ENCODE measurements around the gene SGK1.
"Not testable (repeated sequence)": the region's sequence is repeated elsewhere in the genome, so short reads cannot be mapped to it uniquely, and the experiment has no call there.

The SGK1 gene

DNA sequence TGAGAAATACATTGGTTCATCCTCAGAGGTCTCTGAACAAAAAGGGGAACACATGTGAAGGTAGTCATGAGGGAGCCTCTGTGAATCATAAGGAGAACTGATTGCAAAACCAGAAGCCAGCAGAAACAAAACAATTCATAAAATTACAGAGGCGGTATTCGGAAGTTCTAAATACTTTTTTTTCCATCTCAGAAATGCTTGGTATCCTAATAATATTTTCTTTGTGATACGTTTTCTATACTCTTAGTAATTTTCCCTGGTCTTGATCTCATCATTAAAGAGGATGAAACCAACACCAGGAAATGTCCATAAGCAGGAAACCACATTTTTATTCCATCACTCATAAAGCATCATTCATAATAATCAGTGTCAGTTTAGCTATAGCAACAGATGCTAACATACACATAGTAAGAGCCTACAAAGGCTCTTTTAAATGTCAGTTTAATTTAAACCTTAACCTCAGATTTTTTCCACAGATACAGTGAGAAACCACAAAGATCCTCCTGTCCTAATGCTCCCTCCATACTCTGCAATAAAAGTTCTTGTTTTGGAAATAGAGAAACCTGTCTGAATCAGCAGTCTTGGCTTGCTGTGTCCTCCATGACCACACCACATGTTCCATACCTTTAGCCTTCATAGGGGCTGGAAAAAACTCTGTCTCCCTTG lies 29.2 kb downstream of the SGK1 start:
- H3K4me3 ChIP-seq (replicated peaks; ENCODE audit: low read depth, low read length): no peak overlapping the region
- no peaks in the 10 kb centered on the region for H3K27me3 ChIP-seq (replicated peaks; ENCODE audit: control insufficient read depth, insufficient read depth, low read length)
- H3K36me3 ChIP-seq (ENCODE audit: control insufficient read depth, insufficient read depth, low read length): no peaks in the 10 kb centered on the region
- TF ChIP-seq, protein P1, sequence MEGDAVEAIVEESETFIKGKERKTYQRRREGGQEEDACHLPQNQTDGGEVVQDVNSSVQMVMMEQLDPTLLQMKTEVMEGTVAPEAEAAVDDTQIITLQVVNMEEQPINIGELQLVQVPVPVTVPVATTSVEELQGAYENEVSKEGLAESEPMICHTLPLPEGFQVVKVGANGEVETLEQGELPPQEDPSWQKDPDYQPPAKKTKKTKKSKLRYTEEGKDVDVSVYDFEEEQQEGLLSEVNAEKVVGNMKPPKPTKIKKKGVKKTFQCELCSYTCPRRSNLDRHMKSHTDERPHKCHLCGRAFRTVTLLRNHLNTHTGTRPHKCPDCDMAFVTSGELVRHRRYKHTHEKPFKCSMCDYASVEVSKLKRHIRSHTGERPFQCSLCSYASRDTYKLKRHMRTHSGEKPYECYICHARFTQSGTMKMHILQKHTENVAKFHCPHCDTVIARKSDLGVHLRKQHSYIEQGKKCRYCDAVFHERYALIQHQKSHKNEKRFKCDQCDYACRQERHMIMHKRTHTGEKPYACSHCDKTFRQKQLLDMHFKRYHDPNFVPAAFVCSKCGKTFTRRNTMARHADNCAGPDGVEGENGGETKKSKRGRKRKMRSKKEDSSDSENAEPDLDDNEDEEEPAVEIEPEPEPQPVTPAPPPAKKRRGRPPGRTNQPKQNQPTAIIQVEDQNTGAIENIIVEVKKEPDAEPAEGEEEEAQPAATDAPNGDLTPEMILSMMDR (IDR thresholded peaks at IDR 0.05; ENCODE audit: insufficient read depth, low read length, poor library complexity, severe bottlenecking): no peak
- DNase-seq (ENCODE audit: extremely low read depth, insufficient read length): peak; percentile 24

DNA sequence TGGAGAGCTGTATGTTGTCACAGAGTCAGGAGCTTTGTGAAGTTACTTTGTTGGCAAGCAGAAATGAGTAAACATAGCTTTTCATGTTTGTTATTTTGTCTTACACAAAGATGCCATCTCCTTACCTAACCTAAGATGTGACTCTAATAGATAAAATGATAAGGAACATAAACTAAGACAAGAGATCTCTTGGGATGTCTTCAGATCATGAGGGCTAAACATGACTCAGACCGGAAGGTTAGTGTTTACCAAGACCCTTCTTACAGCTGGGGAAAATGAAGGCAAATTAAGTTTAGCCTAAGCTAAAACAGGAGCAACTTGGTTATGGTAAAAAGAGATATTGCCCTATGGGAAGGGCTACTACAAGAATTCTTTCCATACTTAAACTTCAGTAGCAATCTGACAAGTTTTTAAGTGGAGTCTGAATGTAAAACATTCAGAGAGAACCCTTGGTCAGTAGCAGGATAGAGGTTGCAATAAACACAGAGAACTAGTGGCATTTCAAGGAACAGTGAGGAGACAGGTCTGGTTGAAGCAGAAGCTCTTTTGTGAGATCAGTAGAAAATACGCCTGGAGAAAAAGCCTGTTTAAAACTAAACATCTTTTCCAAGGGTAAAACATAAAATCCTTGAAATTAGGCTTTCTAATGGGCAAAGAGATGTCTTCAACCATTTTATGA lies 29.9 kb downstream of the SGK1 start:
- no peak overlapping the region for H3K4me3 ChIP-seq (replicated peaks; ENCODE audit: low read depth, low read length)
- no peak for DNase-seq (ENCODE audit: extremely low read depth, insufficient read length)
- H3K36me3 ChIP-seq (ENCODE audit: control insufficient read depth, insufficient read depth, low read length): no peaks in the 10 kb centered on the region
- H3K27me3 ChIP-seq (replicated peaks; ENCODE audit: control insufficient read depth, insufficient read depth, low read length): no peaks in the 10 kb centered on the region
- TF ChIP-seq, protein P1 (IDR thresholded peaks at IDR 0.05; ENCODE audit: insufficient read depth, low read length, poor library complexity, severe bottlenecking): no peak

DNA sequence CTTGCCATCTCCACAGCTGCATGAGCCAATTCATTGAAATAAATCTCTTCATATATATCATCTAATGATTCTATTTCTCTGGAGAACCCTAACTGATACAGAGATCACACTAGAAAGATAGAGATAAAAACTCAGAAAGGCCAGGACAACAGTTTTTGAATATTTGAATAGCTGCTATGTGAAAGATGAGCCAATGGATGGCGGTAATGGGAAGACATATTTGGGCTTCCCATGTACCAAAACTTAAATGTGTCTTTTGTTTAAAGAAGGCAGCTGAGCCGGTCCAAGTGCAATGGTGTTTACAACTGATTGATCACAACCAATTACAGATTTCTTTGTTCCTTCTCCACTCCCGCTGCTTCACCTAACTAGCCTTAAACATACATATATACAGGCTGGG lies 35.1 kb downstream of the SGK1 start:
- H3K36me3 ChIP-seq (ENCODE audit: control insufficient read depth, insufficient read depth, low read length): no peaks in the 10 kb centered on the region
- no peaks in the 10 kb centered on the region for H3K27me3 ChIP-seq (replicated peaks; ENCODE audit: control insufficient read depth, insufficient read depth, low read length)
- DNase-seq (ENCODE audit: extremely low read depth, insufficient read length): no peak
- TF ChIP-seq, protein P1 (IDR thresholded peaks at IDR 0.05; ENCODE audit: insufficient read depth, low read length, poor library complexity, severe bottlenecking): no peak
- H3K4me3 ChIP-seq (replicated peaks; ENCODE audit: low read depth, low read length): no peak overlapping the region

DNA sequence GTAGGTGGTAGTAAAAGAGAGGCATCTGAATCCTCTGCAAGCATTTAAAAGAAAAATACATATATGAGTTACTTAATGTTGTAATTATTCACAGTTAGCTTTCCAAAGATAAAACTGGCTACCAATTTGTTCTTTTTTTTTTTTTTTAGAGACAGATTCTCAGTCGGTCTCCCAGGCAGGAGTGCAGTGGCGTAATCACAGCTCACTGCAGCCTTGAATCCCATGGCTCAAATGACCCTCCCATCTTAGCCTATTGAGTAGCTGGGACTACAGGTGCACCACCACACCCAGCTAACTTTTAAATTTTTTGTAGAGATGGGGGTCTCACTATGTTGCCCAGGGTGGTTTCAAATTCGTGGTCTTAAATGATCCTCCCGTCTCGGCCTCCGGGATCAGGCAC lies 36.5 kb downstream of the SGK1 start:
- Histone ChIP-seq H3K36me3 (ENCODE audit: control insufficient read depth, insufficient read depth, low read length) (no peaks in the 10 kb centered on the region), H3K27me3 (replicated peaks; ENCODE audit: control insufficient read depth, insufficient read depth, low read length) (no peaks in the 10 kb centered on the region), H3K4me3 (replicated peaks; ENCODE audit: low read depth, low read length) (no peak overlapping the region)
- TF ChIP-seq, protein P1 (IDR thresholded peaks at IDR 0.05; ENCODE audit: insufficient read depth, low read length, poor library complexity, severe bottlenecking): no peak
- no peak for DNase-seq (ENCODE audit: extremely low read depth, insufficient read length)

DNA sequence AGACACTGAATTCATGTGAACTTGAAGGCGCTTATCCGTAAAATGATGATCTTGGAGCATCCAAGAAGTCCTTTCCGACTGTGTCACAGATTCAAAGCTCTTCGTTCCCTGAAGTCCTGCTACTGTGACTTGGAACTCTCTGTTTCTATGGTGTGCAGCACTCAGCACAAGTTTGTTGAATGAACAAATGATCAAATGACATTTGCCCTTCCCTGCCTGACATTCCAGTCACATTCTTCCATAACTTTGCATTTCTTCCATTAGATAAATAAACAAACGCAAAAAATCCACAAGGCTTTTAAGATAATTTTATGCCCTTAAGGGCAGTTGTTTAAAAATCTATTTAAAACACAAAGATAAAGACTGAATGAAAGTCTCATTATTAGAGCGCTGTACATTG lies 39.9 kb downstream of the SGK1 start:
- H3K4me3 ChIP-seq (replicated peaks; ENCODE audit: low read depth, low read length): no peak overlapping the region
- no peaks in the 10 kb centered on the region for H3K36me3 ChIP-seq (ENCODE audit: control insufficient read depth, insufficient read depth, low read length)
- TF ChIP-seq, protein P1 (IDR thresholded peaks at IDR 0.05; ENCODE audit: insufficient read depth, low read length, poor library complexity, severe bottlenecking): no peak
- no peaks in the 10 kb centered on the region for H3K27me3 ChIP-seq (replicated peaks; ENCODE audit: control insufficient read depth, insufficient read depth, low read length)
- DNase-seq (ENCODE audit: extremely low read depth, insufficient read length): no peak

DNA sequence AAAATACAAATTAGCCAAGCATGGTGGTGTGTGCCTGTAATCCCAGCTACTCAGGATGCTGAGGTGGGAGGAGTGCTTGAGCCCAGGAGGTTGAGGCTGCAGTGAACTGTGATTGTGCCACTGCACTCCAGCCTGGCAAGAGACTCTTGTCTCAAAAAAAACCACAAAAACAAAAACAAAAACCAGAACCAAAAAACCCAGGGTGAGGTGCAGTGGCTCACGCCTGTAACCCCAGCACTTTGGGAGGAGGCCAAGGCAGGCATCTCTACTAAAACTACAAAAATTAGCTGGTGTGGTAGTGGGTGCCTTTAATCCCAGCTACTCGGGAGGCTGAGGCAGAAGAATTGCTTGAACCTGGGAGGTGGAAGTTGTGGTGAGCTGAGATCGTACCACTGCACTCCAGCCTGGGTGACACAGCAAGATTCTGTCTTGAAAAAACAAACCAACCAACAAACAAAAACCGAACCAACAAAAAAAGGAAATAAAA lies 41.0 kb downstream of the SGK1 start:
- DNase-seq (ENCODE audit: extremely low read depth, insufficient read length); H3K4me3 ChIP-seq (replicated peaks; ENCODE audit: low read depth, low read length); H3K27me3 ChIP-seq (replicated peaks; ENCODE audit: control insufficient read depth, insufficient read depth, low read length); H3K36me3 ChIP-seq (ENCODE audit: control insufficient read depth, insufficient read depth, low read length): not testable (repeated sequence)

Data from GM06990 (cell line).